Naive B cell (primary cell): Measurements from ENCODE around the gene PWP2. TPM values are rescaled to one million over a fixed set of nuclear protein-coding genes. Genes with fewer than 3 reads are reported as not detected.
"Not testable (repeated sequence)": the region's sequence is repeated elsewhere in the genome, so short reads cannot be mapped to it uniquely, and the experiment has no call there.

Experiments used
- ATAC-seq, 2 donors: fragments of 150-1000 bp; cut with Tn5 transposase; 2 replicates each; pipeline ENCODE4 v1.10.0; 2021; ENCODE audit warnings: low read depth in 2 of 2, mild to moderate bottlenecking in 2 of 2, moderate library complexity in 2 of 2
- DNase-seq: peaks from one replicate; pipeline ENCODE4 v3.0.0; 2022
- H3K27ac Mint-ChIP-seq, 6 donors: one replicate each; pipeline ENCODE4 v1.8.0; 2020 to 2022; ENCODE audit warnings: mild to moderate bottlenecking in 6 of 6, mixed read lengths in 6 of 6, moderate library complexity in 5 of 6, inconsistent platforms in 2 of 6
- H3K27me3 Mint-ChIP-seq, 3 donors: one replicate each; pipeline ENCODE4 v1.8.0; 2021 to 2022; ENCODE audit warnings: mixed read lengths in 3 of 3, mild to moderate bottlenecking in 1 of 3
- H3K36me3 Mint-ChIP-seq, 2 donors: one replicate each; pipeline ENCODE4 v1.8.0; 2020 to 2022; ENCODE audit warnings: mixed read lengths in 2 of 2, inconsistent platforms in 1 of 2, mild to moderate bottlenecking in 1 of 2
- H3K4me1 Mint-ChIP-seq, 3 donors: one replicate each; pipeline ENCODE4 v1.8.0; 2020 to 2022; ENCODE audit warnings: mixed read lengths in 3 of 3, inconsistent platforms in 1 of 3, mild to moderate bottlenecking in 1 of 3, moderate library complexity in 1 of 3
- H3K4me3 Mint-ChIP-seq, 8 donors: one replicate each; pipeline ENCODE4 v1.8.0; 2020 to 2022; ENCODE audit warnings: mild to moderate bottlenecking in 8 of 8, mixed read lengths in 8 of 8, moderate library complexity in 8 of 8, inconsistent platforms in 2 of 8
- H3K9me3 Mint-ChIP-seq, 7 donors: one replicate each; pipeline ENCODE4 v1.8.0; 2020 to 2022; ENCODE audit warnings: mixed read lengths in 7 of 7, mild to moderate bottlenecking in 5 of 7, inconsistent platforms in 2 of 7, moderate library complexity in 1 of 7
- polyA plus RNA-seq, 6 donors: library from polyadenylated mRNA; unstranded; fragments of 300-500 nt; fragmentation: Illumina TruSeq; gene quantifications; one replicate each; pipeline ENCODE4 v1.2.3, GENCODE V29; 2021; ENCODE audit warnings: low read depth in 6 of 6

PWP2 gene
- polyA plus RNA-seq, 6 donors from 2014 or later: 1.3 to 10.7 (median 4.3) TPM

DNA sequence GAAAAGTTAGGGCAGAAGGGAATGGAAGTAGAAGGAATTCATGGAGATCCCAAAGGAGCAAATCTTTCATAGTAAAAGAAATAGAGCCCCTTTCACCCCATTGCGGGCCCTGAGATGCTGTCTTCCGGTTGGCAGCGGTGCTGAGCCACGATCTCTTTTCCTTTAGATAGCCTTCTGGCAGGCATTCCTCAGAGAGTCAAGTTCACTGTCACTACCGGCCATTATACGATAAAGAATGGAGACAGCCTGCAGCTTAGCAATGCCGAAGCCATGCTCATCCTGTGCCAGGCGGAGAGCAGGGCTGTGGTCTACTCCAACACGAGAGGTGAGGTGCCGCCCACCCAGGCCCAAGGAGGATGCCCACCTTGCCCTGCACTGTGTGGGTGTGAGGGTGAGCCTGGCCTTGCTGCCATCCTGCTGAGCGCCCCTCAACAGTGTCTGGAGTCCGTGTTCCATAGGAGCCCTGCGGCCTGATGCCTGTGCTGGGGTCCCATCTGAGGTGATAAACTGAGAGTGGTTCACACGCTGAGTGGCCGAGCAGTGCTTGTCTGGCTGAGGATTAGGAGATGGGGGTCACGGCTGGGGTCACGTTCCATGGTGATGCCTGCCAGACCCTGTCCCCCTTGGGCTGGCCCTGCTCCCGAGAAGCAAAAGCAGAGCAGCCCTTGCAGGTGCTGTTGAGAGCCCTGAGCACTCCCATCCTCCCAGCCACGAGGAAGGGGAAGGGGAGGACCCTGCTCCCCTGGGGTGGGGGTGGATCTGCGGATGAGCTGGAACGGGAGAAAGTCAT, 20.4 kb upstream of the PWP2 start:
- Mint-ChIP-seq H3K4me1 (peaks cover 46 to 70% (median 50%) of the 10 kb centered on the region in 3 donors), H3K4me3 (peak overlapping the region in 2 of 8 donors; percentile 43 to 82), H3K9me3 (no peaks in the 10 kb centered on the region), H3K27me3 (no peaks in the 10 kb centered on the region), H3K27ac (peak overlapping the region; percentile 64 to 98 (median 93)), H3K36me3 (peaks cover 25 to 45% of the 10 kb centered on the region in 2 donors)
- no peak for DNase-seq
- ATAC-seq: no peak

- Mint-ChIP-seq H3K36me3 (peaks cover 29 to 41% of the 10 kb centered on the region in 2 donors), H3K9me3 (no peaks in the 10 kb centered on the region), H3K4me3 (peak overlapping the region; percentile 28 to 82 (median 72)), H3K4me1 (peaks cover 54 to 71% (median 56%) of the 10 kb centered on the region in 3 donors), H3K27ac (peak overlapping the region; percentile 93 to 98 (median 95)), H3K27me3 (no peaks in the 10 kb centered on the region)
- DNase-seq: no peak
- no peak for ATAC-seq
These were observed 19.5 kb upstream of the PWP2 start for GRCh38 chr21:44087426-44088400.

DNA sequence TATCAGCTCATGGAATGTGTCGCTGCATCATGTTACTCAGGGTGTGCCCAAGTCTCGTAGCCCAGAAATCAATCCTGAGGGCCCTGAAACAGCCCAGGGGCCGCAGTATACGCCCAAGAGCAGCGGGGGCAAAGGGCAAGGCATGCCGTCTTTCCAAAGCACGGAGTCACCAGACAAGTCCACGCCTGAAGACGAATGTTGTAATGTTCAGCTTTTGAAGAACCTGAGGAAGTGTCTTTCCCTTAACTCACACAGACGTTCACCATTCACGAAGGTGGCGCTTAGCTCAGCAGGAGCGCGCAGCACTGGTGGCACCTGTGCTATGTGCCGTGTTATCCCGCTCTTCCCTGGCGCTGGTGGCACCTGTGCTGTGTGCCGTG, 18.8 kb upstream of the PWP2 start:
- Mint-ChIP-seq H3K27ac (peak overlapping the region; percentile 93 to 99 (median 96)), H3K9me3 (no peaks in the 10 kb centered on the region), H3K27me3 (no peaks in the 10 kb centered on the region), H3K4me1 (peaks cover 51 to 69% (median 60%) of the 10 kb centered on the region in 3 donors), H3K36me3 (peaks cover 22 to 34% of the 10 kb centered on the region in 2 donors), H3K4me3 (peak overlapping the region in 5 of 8 donors; percentile 20 to 84 (median 74))
- DNase-seq: no peak
- ATAC-seq: no peak

- H3K9me3 Mint-ChIP-seq: no peaks in the 10 kb centered on the region
- H3K27ac Mint-ChIP-seq: peak overlapping the region; percentile 93 to 99 (median 98)
- H3K4me3 Mint-ChIP-seq: peak overlapping the region; percentile 64 to 85 (median 80)
- DNase-seq (peak; percentile 75), ATAC-seq (peak; percentile 79 to 84)
- peaks cover 24 to 34% of the 10 kb centered on the region in 2 donors for H3K36me3 Mint-ChIP-seq
- H3K27me3 Mint-ChIP-seq: no peaks in the 10 kb centered on the region
- H3K4me1 Mint-ChIP-seq: peaks cover 48 to 69% (median 56%) of the 10 kb centered on the region in 3 donors
These were observed 17.9 kb upstream of the PWP2 start for GRCh38 chr21:44089001-44089911.

GRCh38 chr21:44090325-44090724, 16.9 kb upstream of the PWP2 start:
- Mint-ChIP-seq H3K9me3 (no peaks in the 10 kb centered on the region), H3K36me3 (peaks cover 24 to 34% of the 10 kb centered on the region in 2 donors), H3K27ac (peak overlapping the region; percentile 93 to 99 (median 98)), H3K4me3 (peak overlapping the region; percentile 14 to 84 (median 78)), H3K27me3 (no peaks in the 10 kb centered on the region), H3K4me1 (peaks cover 44 to 62% (median 55%) of the 10 kb centered on the region in 3 donors)
- DNase-seq (peak; percentile 78), ATAC-seq (peak; percentile 76 to 84)

GRCh38 chr21:44092211-44092610, 15.0 kb upstream of the PWP2 start:
- H3K27ac Mint-ChIP-seq: peak overlapping the region in 4 of 6 donors; percentile 71 to 99 (median 90)
- peak overlapping the region in 2 of 8 donors; percentile 21 to 80 for H3K4me3 Mint-ChIP-seq
- peaks cover 24 to 28% of the 10 kb centered on the region in 2 donors for H3K36me3 Mint-ChIP-seq
- no peaks in the 10 kb centered on the region for H3K27me3 Mint-ChIP-seq
- H3K9me3 Mint-ChIP-seq: no peaks in the 10 kb centered on the region
- ATAC-seq (no peak), DNase-seq (no peak)
- peaks cover 40 to 61% (median 51%) of the 10 kb centered on the region in 3 donors for H3K4me1 Mint-ChIP-seq

DNA sequence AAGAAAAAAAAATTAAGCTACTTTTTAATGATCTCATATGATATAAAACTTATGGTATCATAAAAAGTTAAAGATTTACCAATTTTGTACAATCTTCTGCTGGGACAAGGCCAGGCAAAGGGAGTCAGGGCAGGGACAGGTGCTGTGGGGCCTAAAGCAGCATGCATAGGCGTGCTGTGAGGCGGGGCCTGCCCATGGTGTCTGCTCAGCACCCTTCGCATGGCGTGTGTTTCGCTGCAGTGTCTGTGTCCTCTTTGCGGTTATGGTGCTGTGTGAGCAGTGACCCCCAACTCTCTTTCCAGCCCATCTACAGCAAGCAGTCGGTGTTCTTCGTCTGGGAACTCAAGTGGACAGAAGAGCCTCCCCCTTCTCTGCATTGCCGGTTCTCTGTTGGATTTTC, 13.4 kb upstream of the PWP2 start:
- Mint-ChIP-seq H3K36me3 (peaks cover 17 to 22% of the 10 kb centered on the region in 2 donors), H3K27ac (peak overlapping the region in 5 of 6 donors; percentile 78 to 96 (median 82)), H3K9me3 (no peaks in the 10 kb centered on the region), H3K27me3 (no peaks in the 10 kb centered on the region), H3K4me1 (peaks cover 30 to 46% (median 36%) of the 10 kb centered on the region in 3 donors), H3K4me3 (peak overlapping the region in 1 of 8 donors; percentile 65)
- DNase-seq (no peak), ATAC-seq (no peak)

- Mint-ChIP-seq H3K27ac (peak overlapping the region in 2 of 6 donors; percentile 69 to 73), H3K4me3 (no peak overlapping the region), H3K27me3 (no peaks in the 10 kb centered on the region), H3K36me3 (peaks cover 6 to 16% of the 10 kb centered on the region in 2 donors), H3K9me3 (no peaks in the 10 kb centered on the region), H3K4me1 (peaks cover 20 to 35% (median 26%) of the 10 kb centered on the region in 3 donors)
- DNase-seq (no peak), ATAC-seq (no peak)
These were observed 12.4 kb upstream of the PWP2 start for GRCh38 chr21:44094832-44095231.

DNA sequence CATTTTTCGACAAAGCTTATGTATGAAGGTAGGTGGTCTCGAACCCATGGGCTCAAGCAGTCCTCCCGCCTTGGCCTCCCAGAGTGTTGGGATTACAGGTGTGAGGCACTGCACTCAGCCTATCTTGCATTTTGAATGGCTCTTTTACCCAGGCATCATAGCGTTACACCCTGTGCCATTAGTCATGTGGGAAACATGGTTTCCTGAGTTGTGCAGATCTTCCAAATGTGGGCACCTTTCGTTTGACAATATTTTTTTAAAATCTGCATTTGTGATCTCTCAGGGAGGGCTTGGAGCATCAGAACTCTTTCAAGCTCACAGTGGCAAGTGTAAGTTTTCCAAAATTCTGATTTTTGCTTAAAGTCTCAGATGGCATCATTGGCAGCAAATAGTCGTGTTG, 8.7 kb upstream of the PWP2 start:
- DNase-seq, H3K9me3 Mint-ChIP-seq, H3K27me3 Mint-ChIP-seq, ATAC-seq, H3K4me1 Mint-ChIP-seq, H3K36me3 Mint-ChIP-seq, H3K27ac Mint-ChIP-seq, H3K4me3 Mint-ChIP-seq: not testable (repeated sequence)

DNA sequence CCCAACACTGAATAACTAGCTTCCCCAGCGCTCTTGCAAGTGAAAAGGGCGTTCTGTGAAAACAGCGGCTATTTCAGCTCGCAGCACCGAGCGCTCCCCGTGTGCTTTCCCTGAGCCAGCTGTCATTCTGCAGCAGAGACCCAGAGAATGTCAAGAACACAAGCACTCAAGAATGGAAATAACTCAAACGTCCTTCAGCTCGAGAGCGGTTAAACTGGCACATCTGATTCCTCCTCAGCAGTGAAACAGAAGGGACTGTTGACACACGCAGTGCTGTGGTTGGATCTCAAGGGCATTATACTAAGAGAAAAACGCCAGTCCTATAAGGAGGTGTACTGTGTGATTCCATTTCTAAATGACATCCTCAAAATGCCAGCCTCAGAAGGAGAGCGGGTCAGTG, 8.2 kb upstream of the PWP2 start:
- not testable (repeated sequence) for ATAC-seq, H3K27me3 Mint-ChIP-seq, H3K27ac Mint-ChIP-seq, H3K9me3 Mint-ChIP-seq, DNase-seq, H3K36me3 Mint-ChIP-seq, H3K4me3 Mint-ChIP-seq, H3K4me1 Mint-ChIP-seq

DNA sequence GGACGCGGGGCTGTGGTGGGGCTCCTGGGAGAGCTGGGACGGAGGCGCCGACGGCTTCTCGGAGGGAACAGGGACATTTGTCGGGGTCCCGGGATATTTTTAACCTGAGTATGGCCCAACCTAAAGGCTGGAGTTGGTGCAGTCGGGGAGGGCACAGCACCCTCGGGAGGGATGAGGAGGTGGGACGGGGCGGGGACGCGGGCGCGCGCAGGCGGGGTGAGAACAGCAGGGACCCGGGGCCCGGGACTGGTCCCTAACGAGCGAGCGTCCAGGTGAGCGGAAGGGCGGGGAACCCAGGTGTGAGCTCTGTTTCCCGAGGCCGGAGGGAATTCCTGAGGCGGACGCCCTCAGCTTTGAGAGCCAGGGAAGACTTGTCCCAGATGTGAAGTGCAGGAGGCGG, 390 bp downstream of the PWP2 start:
- not testable (repeated sequence) for H3K27ac Mint-ChIP-seq, H3K27me3 Mint-ChIP-seq, H3K9me3 Mint-ChIP-seq, H3K4me1 Mint-ChIP-seq, DNase-seq, H3K36me3 Mint-ChIP-seq
- H3K4me3 Mint-ChIP-seq: peak overlapping the region in 2 of 8 donors; percentile 52 to 62
- ATAC-seq: peak; percentile 37 to 41

DNA sequence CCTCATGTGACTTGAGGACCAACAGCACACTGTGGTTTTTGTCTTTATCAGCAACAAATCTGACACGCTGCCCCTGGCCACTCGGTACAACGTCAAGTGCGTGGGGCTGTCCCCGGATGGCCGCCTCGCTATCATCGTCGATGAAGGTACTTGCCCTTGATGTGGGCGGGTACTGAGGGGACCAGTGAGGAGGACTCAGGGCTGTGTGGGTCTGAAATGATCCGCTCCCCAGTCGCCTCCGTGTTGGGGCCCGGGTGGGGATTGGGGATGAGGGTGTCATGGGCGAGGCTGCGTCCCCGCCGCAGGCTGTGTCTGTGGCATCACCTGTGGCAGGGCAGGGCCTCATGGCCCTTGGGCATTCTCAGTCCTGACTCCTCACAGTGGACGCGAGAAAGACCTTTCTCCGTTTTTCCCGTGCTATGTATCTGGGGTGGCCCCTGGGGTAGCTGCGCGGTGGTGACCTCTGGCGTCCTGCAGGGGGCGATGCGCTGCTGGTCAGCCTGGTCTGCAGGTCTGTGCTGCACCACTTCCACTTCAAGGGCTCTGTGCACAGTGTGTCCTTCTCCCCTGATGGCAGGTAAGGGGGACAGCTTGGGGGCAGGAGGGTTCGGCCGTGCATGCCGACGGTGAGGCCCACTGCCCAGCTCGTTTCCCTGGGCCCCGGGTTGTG, 6.6 kb downstream of the PWP2 start:
- H3K27ac Mint-ChIP-seq, H3K36me3 Mint-ChIP-seq, H3K4me3 Mint-ChIP-seq, H3K9me3 Mint-ChIP-seq, H3K27me3 Mint-ChIP-seq, H3K4me1 Mint-ChIP-seq, DNase-seq: not testable (repeated sequence)
- peak in 1 of 2 donors; percentile 56 for ATAC-seq
